Glutamatergic neuron (in vitro differentiated cells): ENCODE data around the gene TXLNA. TPM values are rescaled to one million over a fixed set of nuclear protein-coding genes. Genes with fewer than 3 reads are reported as not detected.
"Not testable (repeated sequence)": the region's sequence is repeated elsewhere in the genome, so short reads cannot be mapped to it uniquely, and the experiment has no call there.

Experiments used
- DNase-seq: peaks from one replicate; pipeline ENCODE4 v3.0.0; 2022
- H3K27ac Mint-ChIP-seq: one replicate; pipeline ENCODE4 v1.8.0; 2020; ENCODE audit warnings: mild to moderate bottlenecking, mixed read lengths, inconsistent platforms; ENCODE audit not compliant: unreplicated experiment
- H3K27me3 Mint-ChIP-seq: one replicate; pipeline ENCODE4 v1.8.0; 2020; ENCODE audit warnings: mild to moderate bottlenecking, moderate library complexity, mixed read lengths, inconsistent platforms; ENCODE audit not compliant: unreplicated experiment
- H3K36me3 Mint-ChIP-seq: one replicate; pipeline ENCODE4 v1.8.0; 2020; ENCODE audit warnings: mild to moderate bottlenecking, mixed read lengths, inconsistent platforms; ENCODE audit not compliant: unreplicated experiment
- H3K4me1 Mint-ChIP-seq: one replicate; pipeline ENCODE4 v1.8.0; 2020; ENCODE audit warnings: mild to moderate bottlenecking, low read depth, mixed read lengths, inconsistent platforms; ENCODE audit not compliant: unreplicated experiment
- H3K4me3 Mint-ChIP-seq: one replicate; pipeline ENCODE4 v1.8.0; 2020; ENCODE audit warnings: mild to moderate bottlenecking, mixed read lengths, inconsistent platforms; ENCODE audit not compliant: unreplicated experiment
- H3K9me3 Mint-ChIP-seq: one replicate; pipeline ENCODE4 v1.8.0; 2020; ENCODE audit warnings: mild to moderate bottlenecking, moderate library complexity, mixed read lengths, inconsistent platforms; ENCODE audit not compliant: unreplicated experiment
- CTCF ChIP-seq: fragments of 200-600 bp; sonication (generic); IDR thresholded peaks from one replicate; pipeline ENCODE4 v1.5.0; 2021; ENCODE audit not compliant: partially characterized antibody, unreplicated experiment
- total RNA-seq: library from RNA; stranded (reverse); fragmentation: NEBNext Ultra II Directional; extraction: Animal tissue kit (Norgen Biotek cat#: 25700); gene quantifications from one replicate; pipeline ENCODE4 v1.2.1, GENCODE V29; 2021; ENCODE audit not compliant: unreplicated experiment

TXLNA gene
- total RNA-seq, 1 donor from 2014 or later, result 48.6 TPM

GRCh38 chr1:32163405-32163804 is 16.1 kb upstream of the TXLNA start:
- no peaks in the 10 kb centered on the region for H3K4me1 Mint-ChIP-seq
- no peak for TF ChIP-seq CTCF
- DNase-seq, result no peak
- H3K36me3 Mint-ChIP-seq, result peaks cover 5% of the 10 kb centered on the region
- H3K9me3 Mint-ChIP-seq, result peaks cover 2% of the 10 kb centered on the region
- no peaks in the 10 kb centered on the region for H3K27me3 Mint-ChIP-seq
- no peak overlapping the region for H3K27ac Mint-ChIP-seq
- no peak overlapping the region for H3K4me3 Mint-ChIP-seq

GRCh38 chr1:32165633-32166032 is 13.8 kb upstream of the TXLNA start:
- H3K9me3 Mint-ChIP-seq, H3K4me1 Mint-ChIP-seq, DNase-seq, H3K27ac Mint-ChIP-seq, H3K4me3 Mint-ChIP-seq, H3K27me3 Mint-ChIP-seq: not testable (repeated sequence)
- peaks cover 10% of the 10 kb centered on the region for H3K36me3 Mint-ChIP-seq

GRCh38 chr1:32170991-32171390 is 8.5 kb upstream of the TXLNA start:
- DNase-seq, result no peak
- Mint-ChIP-seq H3K36me3 (peaks cover 6% of the 10 kb centered on the region), H3K4me1 (no peaks in the 10 kb centered on the region), H3K9me3 (no peaks in the 10 kb centered on the region), H3K4me3 (no peak overlapping the region), H3K27me3 (no peaks in the 10 kb centered on the region), H3K27ac (no peak overlapping the region)
- TF ChIP-seq CTCF, result no peak

GRCh38 chr1:32172621-32173245 is 6.7 kb upstream of the TXLNA start:
- Mint-ChIP-seq H3K4me3 (no peak overlapping the region), H3K4me1 (no peaks in the 10 kb centered on the region), H3K9me3 (no peaks in the 10 kb centered on the region), H3K27me3 (no peaks in the 10 kb centered on the region), H3K36me3 (peaks cover 6% of the 10 kb centered on the region), H3K27ac (no peak overlapping the region)
- no peak for DNase-seq
- no peak for TF ChIP-seq CTCF

GRCh38 chr1:32178380-32179192 is 889 bp upstream of the TXLNA start:
- H3K36me3 Mint-ChIP-seq, result no peaks in the 10 kb centered on the region
- H3K27ac Mint-ChIP-seq, result peak overlapping the region; percentile 95
- peak overlapping the region; percentile 87 for H3K4me3 Mint-ChIP-seq
- peaks cover 8% of the 10 kb centered on the region for H3K9me3 Mint-ChIP-seq
- peaks cover 5% of the 10 kb centered on the region for H3K27me3 Mint-ChIP-seq
- no peak for TF ChIP-seq CTCF
- peaks cover 11% of the 10 kb centered on the region for H3K4me1 Mint-ChIP-seq
- DNase-seq, result no peak
